ENCODE data around the gene ATP13A4. TPM values are rescaled to one million over a fixed set of nuclear protein-coding genes. Genes with fewer than 3 reads are reported as not detected.

ATP13A4 gene
- polyA plus RNA-seq, 3 donors, result 0.08 to 0.21 (median 0.19) TPM

GRCh38 chr3:193553586-193553985 lies 1.1 kb downstream of the ATP13A4 start:
- WGBS (ENCODE audit: insufficient coverage), result no CpG with 5 or more reads among the region's 1 CpG
- H3K27me3 ChIP-seq (ENCODE audit: control insufficient read depth in 2 of 2, insufficient read depth in 2 of 2, low read length in 2 of 2), result no peaks in the 10 kb centered on the region
- no peaks in the 10 kb centered on the region for H4K20me1 ChIP-seq (ENCODE audit: insufficient read depth, low read length)
- H3K4me3 Mint-ChIP-seq, result no peak overlapping the region
- no peaks in the 10 kb centered on the region for H3K4me1 Mint-ChIP-seq
- no peak overlapping the region for H3K9ac ChIP-seq (ENCODE audit: insufficient read depth, low read length, poor library complexity, severe bottlenecking)
- H3K27ac ChIP-seq (ENCODE audit: low read depth in 1 of 2, low read length in 2 of 2), result no peak overlapping the region
- no peaks in the 10 kb centered on the region for H3K36me3 ChIP-seq (replicated peaks in 1 of 2; ENCODE audit: control insufficient read depth in 1 of 2, insufficient read depth in 2 of 2, low read length in 2 of 2)
- TF ChIP-seq CTCF (IDR thresholded peaks at IDR 0.05), result no peak
- H3K4me2 ChIP-seq (replicated peaks; ENCODE audit: extremely low read depth, low read length, poor library complexity, severe bottlenecking), result no peak overlapping the region
- no peaks in the 10 kb centered on the region for H3K4me1 ChIP-seq (ENCODE audit: control insufficient read depth in 1 of 2, insufficient read depth in 2 of 2, low read length in 2 of 2)
- H3K9me3 ChIP-seq (replicated peaks in 1 of 2; ENCODE audit: control insufficient read depth in 1 of 2, insufficient read depth in 1 of 2, low read length in 2 of 2), result no peaks in the 10 kb centered on the region
- H2AFZ ChIP-seq (ENCODE audit: insufficient read depth, low read depth, low read length, poor library complexity, severe bottlenecking), result no peak overlapping the region
- no peaks in the 10 kb centered on the region for H3K36me3 Mint-ChIP-seq
- no peak overlapping the region for H3K27ac Mint-ChIP-seq
- DNase-seq, result no peak
- H3K27me3 Mint-ChIP-seq (ENCODE audit: low read depth in 3 of 3), result peaks cover 2 to 7% (median 2%) of the 10 kb centered on the region in 3 donors
- no peaks in the 10 kb centered on the region for H3K9me3 Mint-ChIP-seq
- no peaks in the 10 kb centered on the region for H3K79me2 ChIP-seq (ENCODE audit: insufficient read depth, low read length)
- intact Hi-C loops (cut with micrococcal nuclease), result no loop called here
- H3K4me3 ChIP-seq (replicated peaks in 1 of 3; ENCODE audit: low read depth in 2 of 3, low read length in 3 of 3), result no peak overlapping the region

DNA sequence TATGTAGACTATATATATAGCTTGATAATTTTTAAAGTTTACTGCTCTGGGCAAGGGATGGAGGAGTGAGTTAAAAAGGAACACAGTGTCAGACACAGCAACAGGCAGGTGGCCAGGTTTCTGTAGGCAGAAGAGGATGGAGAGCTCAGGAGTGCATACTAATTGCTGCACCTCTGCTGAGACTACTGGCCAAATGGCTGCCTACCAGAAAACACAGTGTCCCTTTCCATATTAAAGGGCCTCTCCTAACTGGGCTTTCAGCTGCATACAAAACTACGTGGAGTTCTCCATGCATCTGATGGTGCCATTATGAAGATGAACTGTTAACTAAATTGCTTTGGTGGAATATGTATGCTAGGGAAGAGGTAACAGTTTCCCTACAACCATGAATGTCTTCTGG lies 1.8 kb downstream of the ATP13A4 start:
- H3K27ac ChIP-seq (ENCODE audit: low read depth in 1 of 2, low read length in 2 of 2), result no peak overlapping the region
- no peak overlapping the region for H3K4me2 ChIP-seq (replicated peaks; ENCODE audit: extremely low read depth, low read length, poor library complexity, severe bottlenecking)
- H3K27me3 ChIP-seq (ENCODE audit: control insufficient read depth in 2 of 2, insufficient read depth in 2 of 2, low read length in 2 of 2), result no peaks in the 10 kb centered on the region
- no peak overlapping the region for H3K4me3 ChIP-seq (replicated peaks in 1 of 3; ENCODE audit: low read depth in 2 of 3, low read length in 3 of 3)
- H2AFZ ChIP-seq (ENCODE audit: insufficient read depth, low read depth, low read length, poor library complexity, severe bottlenecking), result no peak overlapping the region
- H3K4me1 ChIP-seq (ENCODE audit: control insufficient read depth in 1 of 2, insufficient read depth in 2 of 2, low read length in 2 of 2), result no peaks in the 10 kb centered on the region
- intact Hi-C loops (cut with micrococcal nuclease), result no loop called here
- TF ChIP-seq CTCF (IDR thresholded peaks at IDR 0.05), result no peak
- H3K4me3 Mint-ChIP-seq, result no peak overlapping the region
- no peaks in the 10 kb centered on the region for H4K20me1 ChIP-seq (ENCODE audit: insufficient read depth, low read length)
- 100% methylated on average over 1 of the region's 1 CpG for WGBS (ENCODE audit: insufficient coverage)
- H3K36me3 ChIP-seq (replicated peaks in 1 of 2; ENCODE audit: control insufficient read depth in 1 of 2, insufficient read depth in 2 of 2, low read length in 2 of 2), result no peaks in the 10 kb centered on the region
- no peaks in the 10 kb centered on the region for H3K4me1 Mint-ChIP-seq
- no peaks in the 10 kb centered on the region for H3K36me3 Mint-ChIP-seq
- DNase-seq, result no peak
- H3K79me2 ChIP-seq (ENCODE audit: insufficient read depth, low read length), result no peaks in the 10 kb centered on the region
- H3K27me3 Mint-ChIP-seq (ENCODE audit: low read depth in 3 of 3), result peaks cover 2 to 7% (median 2%) of the 10 kb centered on the region in 3 donors
- H3K9me3 Mint-ChIP-seq, result no peaks in the 10 kb centered on the region
- no peak overlapping the region for H3K9ac ChIP-seq (ENCODE audit: insufficient read depth, low read length, poor library complexity, severe bottlenecking)
- H3K9me3 ChIP-seq (replicated peaks in 1 of 2; ENCODE audit: control insufficient read depth in 1 of 2, insufficient read depth in 1 of 2, low read length in 2 of 2), result no peaks in the 10 kb centered on the region
- no peak overlapping the region for H3K27ac Mint-ChIP-seq

Measured in CD14-positive monocyte (primary cell).